Parathyroid adenoma (tissue), 2 donors: ENCODE measurements around the gene GNAO1.

Experiments used
- H2AFZ ChIP-seq: fragments of 300-600 bp; sonication (generic); one replicate; pipeline ENCODE4 v1.7.0; 2017; ENCODE audit warnings: antibody characterized with exemption, mild to moderate bottlenecking
- H3K27ac ChIP-seq: fragments of 300-600 bp; sonication (generic); one replicate; pipeline ENCODE4 v1.7.0; 2017
- H3K27me3 ChIP-seq: fragments of 300-600 bp; sonication (generic); one replicate; pipeline ENCODE4 v1.7.0; 2017; ENCODE audit warnings: low read length; ENCODE audit not compliant: control insufficient read depth, insufficient read depth
- H3K36me3 ChIP-seq: fragments of 300-600 bp; sonication (generic); one replicate; pipeline ENCODE4 v1.7.0; 2017; ENCODE audit warnings: low read length; ENCODE audit not compliant: control insufficient read depth, insufficient read depth
- H3K4me1 ChIP-seq: fragments of 300-600 bp; sonication (generic); one replicate; pipeline ENCODE4 v1.7.0; 2017; ENCODE audit warnings: control low read depth
- H3K4me2 ChIP-seq: fragments of 300-600 bp; sonication (generic); one replicate; pipeline ENCODE4 v1.7.0; 2017; ENCODE audit warnings: low read length
- H3K4me3 ChIP-seq: fragments of 300-600 bp; sonication (generic); one replicate; pipeline ENCODE4 v1.7.0; 2017; ENCODE audit warnings: low read depth, low read length
- H3K79me2 ChIP-seq: fragments of 300-600 bp; sonication (generic); one replicate; pipeline ENCODE4 v1.7.0; 2017; ENCODE audit warnings: control low read depth
- H3K9ac ChIP-seq: fragments of 300-600 bp; sonication (generic); one replicate; pipeline ENCODE4 v1.7.0; 2017; ENCODE audit warnings: mild to moderate bottlenecking
- H3K9me3 ChIP-seq: fragments of 300-600 bp; sonication (generic); one replicate; pipeline ENCODE4 v1.7.0; 2017; ENCODE audit warnings: low read length; ENCODE audit not compliant: control insufficient read depth
- CTCF ChIP-seq: fragments of 300-600 bp; sonication (generic); IDR thresholded peaks from one replicate; pipeline ENCODE4 v1.7.0; 2017; ENCODE audit warnings: antibody characterized with exemption, mild to moderate bottlenecking
- donor health status: primary hyperparathyroidism.

GNAO1 gene

GRCh38 chr16:56262148-56262547, 70.9 kb downstream of the GNAO1 start:
- no peak overlapping the region for H3K4me3 ChIP-seq
- no peak overlapping the region for H3K9ac ChIP-seq

DNA sequence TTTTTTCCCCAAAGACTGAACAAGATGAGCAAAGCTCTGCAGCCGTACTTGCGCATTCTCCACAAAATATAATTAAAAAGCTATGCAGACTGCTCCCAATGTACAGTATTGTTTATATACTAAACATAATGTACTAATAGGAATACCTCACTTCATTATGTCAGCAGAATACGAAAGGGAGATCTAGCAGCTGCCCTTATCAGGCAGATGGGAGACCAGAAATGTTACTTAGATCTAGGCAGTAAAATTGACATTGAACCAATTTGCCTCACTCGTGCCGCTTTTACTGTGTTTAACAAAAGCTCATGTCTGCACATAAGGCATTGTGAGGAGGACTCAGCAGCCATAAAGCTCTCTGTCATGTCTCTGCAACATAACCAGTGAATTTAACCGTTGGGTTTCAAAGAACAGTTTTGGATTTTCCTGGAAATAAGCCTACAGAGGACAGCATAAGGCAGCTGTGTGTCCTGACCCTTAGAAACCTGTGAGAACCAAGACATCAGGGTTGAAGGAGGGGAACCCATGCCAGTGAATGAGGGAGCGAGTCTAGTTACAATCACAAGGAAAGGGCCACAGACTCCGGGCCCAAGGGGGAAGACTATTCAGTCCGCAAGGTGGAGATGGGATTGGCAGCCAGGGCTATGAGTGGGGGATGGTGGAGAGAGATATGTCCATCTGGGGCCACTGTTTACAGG, 71.4 kb downstream of the GNAO1 start:
- TF ChIP-seq CTCF = no peak
- Histone ChIP-seq H3K4me3 (no peak overlapping the region), H3K9me3 (no peaks in the 10 kb centered on the region), H3K4me2 (no peak overlapping the region), H3K79me2 (peaks cover 20% of the 10 kb centered on the region), H2AFZ (no peak overlapping the region), H3K4me1 (peaks cover 6% of the 10 kb centered on the region), H3K9ac (no peak overlapping the region), H3K27me3 (no peaks in the 10 kb centered on the region), H3K36me3 (no peaks in the 10 kb centered on the region), H3K27ac (no peak overlapping the region)

More at GRCh38 chr16:56262148-56262547, 70.9 kb downstream of the GNAO1 start:
- Histone ChIP-seq H3K9me3 (no peaks in the 10 kb centered on the region), H3K79me2 (peaks cover 25% of the 10 kb centered on the region), H3K27ac (no peak overlapping the region), H3K4me2 (no peak overlapping the region), H2AFZ (no peak overlapping the region), H3K36me3 (no peaks in the 10 kb centered on the region), H3K27me3 (no peaks in the 10 kb centered on the region), H3K4me1 (peaks cover 8% of the 10 kb centered on the region)
- TF ChIP-seq CTCF = no peak

DNA sequence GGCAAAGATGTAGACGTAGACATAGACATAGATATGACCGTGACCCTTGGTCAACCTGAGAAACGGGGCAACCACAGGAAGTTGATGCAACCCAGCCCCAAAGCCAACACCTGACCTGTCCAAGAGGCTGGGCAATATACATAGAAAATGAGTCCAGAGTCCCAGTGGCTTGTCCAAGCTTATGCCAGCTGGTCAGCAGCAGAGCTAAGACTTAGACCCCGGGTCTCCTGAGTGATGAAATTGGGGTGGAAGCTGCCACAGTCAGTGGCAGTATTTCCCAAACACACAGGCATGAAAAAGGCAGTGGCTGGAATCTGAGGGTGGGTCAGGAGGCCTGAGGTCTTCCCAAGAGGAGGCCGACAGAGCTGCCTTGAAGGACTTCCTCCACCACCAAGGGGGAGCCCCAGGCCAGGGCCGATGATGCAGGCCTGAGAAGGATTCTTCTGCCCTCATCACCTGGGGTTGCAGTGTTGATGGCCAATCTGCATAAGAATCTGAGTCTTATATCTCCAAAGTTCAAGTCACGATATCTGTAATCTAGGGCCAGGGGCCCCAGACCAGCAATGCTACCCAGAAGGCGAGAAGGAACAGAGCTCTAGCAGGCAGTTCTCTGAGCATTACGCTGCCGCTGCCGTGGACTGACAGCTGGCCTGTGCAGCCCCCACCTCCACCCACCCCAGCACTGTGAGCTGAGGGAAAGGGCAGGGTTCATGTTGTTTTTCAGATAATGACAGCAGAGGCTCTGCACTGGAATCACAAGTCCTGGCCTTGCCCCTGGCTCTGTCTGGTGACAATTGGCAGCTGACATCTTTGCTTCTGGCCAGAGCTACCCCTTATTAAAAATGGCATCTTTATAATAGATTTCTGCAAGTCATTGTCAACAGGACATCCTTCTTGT, 72.7 kb downstream of the GNAO1 start:
- Histone ChIP-seq H3K9ac (no peak overlapping the region), H3K27me3 (no peaks in the 10 kb centered on the region), H3K9me3 (no peaks in the 10 kb centered on the region), H3K4me3 (no peak overlapping the region), H3K4me1 (peaks cover 5% of the 10 kb centered on the region), H3K4me2 (no peak overlapping the region), H3K27ac (no peak overlapping the region), H2AFZ (no peak overlapping the region), H3K79me2 (peaks cover 16% of the 10 kb centered on the region), H3K36me3 (no peaks in the 10 kb centered on the region)
- TF ChIP-seq CTCF = no peak

DNA sequence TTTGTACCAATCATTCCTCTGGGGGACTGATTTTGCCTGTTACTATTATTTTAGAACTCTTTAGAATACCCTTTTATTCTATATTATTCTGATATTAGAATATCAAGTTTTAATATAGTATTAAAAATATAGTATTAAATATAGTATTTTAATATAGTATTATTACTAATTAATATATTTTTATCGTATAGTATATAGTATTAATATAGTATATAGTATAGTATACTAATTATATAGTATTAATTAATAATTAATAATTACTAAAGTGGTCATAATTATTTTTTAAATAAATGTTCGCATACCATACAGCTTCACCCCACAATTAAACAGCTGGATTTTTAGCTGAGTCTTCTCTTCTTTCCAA, 73.3 kb downstream of the GNAO1 start:
- Histone ChIP-seq H3K9ac (no peak overlapping the region), H3K4me2 (no peak overlapping the region), H3K27ac (no peak overlapping the region), H3K4me1 (peaks cover 5% of the 10 kb centered on the region), H3K79me2 (peaks cover 17% of the 10 kb centered on the region), H3K9me3 (no peaks in the 10 kb centered on the region), H3K27me3 (no peaks in the 10 kb centered on the region), H3K36me3 (no peaks in the 10 kb centered on the region), H3K4me3 (no peak overlapping the region), H2AFZ (no peak overlapping the region)
- no peak for TF ChIP-seq CTCF
